NCI-H2081 (cell line): Measurements from ENCODE around the gene ARID3A.

Source experiments
- DNase-seq, 2 experiments: peaks; one replicate each; lab custom pipeline; 2025; lab: John Stamatoyannopoulos, UW

ARID3A gene

DNA sequence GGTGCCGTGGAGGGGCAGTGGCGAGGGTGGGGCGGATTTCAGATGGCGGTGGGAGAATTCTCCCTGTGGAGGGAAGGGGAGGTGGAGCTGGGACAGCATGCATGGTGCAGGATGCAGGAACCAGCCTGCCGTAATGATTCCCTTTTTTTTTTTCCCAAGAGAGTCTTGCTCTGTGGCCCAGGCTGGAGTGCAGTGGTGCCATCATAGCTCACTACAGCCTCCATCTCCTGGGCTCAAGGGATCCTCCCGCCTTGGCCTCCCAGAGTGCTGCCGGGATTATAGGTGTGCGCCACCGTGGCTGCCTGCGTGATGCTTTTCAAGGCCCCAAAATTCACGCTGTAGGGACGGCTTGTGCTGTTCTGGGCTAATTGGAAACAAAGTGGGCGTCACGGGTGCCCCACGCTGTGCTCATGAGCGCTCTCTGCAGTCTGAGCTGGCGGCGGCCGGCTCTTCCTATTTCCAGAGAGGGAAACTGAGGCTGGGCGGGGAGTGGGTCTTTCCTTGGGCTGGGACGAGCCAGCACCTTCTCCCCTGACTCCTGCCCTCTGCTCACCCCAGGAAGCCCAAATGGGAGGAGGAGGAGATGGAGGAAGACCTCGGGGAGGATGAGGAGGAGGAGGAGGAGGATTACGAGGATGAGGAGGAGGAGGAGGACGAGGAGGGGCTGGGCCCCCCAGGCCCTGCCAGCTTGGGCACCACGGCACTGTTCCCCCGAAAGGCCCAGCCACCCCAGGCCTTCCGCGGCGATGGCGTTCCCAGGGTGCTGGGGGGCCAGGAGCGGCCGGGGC, 6.2 kb downstream of the ARID3A start:
- DNase-seq = no peak

DNA sequence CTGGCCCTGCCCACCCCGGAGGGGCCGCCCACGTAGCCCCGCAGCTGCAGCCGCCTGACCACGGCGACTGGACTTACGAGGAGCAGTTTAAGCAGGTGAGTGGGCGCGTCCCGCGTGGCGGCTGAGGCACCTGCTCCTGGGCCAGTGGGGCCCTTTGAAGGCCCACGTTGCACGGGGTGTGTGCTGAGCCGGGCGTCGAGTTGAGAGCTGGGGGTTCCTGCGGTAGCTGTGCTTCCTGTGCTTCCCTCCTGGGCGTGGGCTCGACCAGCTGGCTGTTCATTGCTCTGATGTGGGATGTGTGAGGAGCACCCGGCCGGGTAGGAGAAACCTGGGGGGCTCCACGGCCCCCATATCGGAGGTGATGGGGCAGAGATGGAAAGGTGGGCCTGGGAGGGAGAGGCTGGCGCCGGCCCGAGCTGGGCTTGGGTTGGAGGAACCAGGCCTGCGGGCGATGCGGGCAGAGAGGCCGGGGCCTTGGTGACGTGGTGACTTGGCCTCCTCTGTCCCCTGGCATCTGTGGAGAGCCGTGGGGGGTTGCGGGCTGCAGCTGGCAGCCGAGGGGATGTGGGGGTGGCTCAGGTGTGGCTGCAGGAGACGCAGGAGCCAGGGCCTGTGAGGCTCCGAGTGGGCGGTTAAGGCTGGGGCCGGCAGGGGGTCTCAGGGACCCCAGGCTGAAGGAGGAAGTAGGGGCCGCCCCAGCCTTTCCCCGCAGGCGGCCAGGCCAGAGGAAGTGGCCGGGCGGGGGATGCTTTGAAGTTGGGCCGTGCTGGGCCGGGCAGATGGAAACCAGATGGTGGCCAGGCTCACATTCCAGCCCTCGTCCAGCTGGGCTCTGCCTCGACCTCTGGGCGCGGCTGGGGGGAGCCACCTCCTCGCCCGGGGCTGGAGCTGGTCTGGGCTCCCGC, 7.1 kb downstream of the ARID3A start:
- no peak for DNase-seq

DNA sequence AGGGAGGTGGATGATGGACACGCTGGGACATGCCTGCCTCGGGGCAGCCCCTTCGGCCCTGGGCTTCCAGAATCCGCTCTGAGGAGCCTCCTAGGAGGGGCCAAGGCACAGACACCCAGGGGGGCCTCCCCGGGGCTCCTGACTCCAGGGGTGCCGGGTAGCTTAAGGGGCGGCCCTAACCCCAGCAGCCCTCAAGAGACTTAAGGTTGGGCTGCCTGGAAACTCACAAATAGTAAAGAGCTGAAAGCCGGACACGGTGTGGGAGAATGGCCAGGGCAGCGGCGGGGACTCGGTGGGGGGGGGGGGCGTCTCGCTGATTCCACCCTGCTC, 7.7 kb downstream of the ARID3A start:
- DNase-seq = no peak

DNA sequence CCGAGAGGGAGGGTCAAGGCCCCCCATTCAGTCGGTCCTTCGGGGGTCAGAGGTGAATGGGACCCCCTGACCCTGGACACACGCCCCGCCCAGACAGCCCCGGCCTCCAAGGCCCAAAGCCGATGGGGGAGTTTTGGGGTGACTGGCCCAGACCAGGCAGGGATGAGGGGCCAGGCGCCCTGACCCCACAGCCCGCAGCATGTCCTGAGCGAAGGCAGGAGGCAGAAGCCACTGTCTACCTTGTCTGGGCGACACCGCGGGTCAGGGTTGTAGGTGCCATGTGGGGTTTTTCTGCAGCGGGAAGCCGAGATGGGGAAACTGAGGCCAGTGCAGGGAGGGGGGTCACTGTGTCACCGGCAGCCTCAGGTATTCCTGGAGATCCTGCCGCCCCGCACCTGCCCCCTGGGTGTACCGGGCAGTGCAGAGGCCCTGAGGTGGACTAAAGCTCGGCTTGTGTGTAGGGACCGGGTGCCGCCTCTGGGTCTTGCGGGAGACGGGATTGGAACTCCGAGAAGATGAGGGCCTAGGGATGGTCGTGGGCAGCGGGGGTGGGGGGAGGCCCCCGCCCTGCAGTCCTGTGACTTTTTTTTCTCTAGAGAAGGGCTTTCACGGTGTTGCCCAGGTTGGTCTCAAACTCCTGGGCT, 8.5 kb downstream of the ARID3A start:
- DNase-seq = no peak

DNA sequence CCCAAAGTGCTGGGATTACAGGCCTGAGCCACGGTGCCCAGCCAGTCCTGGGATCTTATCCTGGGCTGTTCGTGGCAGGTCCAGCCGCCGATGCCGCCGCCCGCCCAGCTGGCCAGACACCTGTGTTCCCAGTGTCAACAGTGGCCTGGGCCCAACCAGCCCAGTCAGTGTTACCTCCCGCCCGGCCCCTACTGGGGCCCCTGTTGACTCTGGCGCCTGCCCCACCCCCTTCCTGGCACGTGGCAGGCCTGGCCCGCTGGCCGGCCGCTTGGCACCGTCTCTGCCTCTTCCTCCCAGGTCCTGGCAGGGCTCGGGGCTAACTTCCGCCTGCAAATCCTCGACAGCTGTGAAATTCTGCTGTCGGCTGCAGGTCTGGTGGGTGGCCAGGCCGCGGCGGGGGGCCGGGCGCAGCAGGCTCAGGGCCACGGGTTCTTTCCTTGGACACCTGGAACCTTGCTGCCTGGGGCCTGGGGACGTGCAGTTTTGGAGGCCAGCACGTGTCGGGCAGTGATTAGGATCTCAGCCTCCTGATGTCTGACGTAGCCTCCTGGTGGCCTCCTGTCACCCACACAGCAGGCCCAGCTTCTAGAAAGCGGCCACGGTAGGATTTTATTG, 9.1 kb downstream of the ARID3A start:
- DNase-seq = peak; percentile 74 to 92

DNA sequence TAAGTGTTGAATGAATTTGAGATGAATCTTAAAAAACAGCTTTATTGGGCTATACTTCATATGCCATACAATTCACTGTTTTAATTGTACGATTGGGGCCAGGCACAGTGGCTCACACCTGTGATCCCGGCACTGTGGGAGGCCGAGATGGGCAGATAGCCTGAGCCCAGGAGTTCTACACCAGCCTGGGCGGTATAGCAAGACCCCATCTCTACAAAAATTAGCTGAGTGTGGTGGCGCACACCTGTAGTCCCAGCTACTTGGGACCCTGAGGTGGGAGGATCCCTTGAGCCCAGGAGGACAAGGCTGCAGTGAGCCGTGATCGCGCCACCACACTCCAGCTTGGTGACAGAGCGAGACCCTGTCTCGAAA, 10.3 kb downstream of the ARID3A start:
- DNase-seq = no peak

DNA sequence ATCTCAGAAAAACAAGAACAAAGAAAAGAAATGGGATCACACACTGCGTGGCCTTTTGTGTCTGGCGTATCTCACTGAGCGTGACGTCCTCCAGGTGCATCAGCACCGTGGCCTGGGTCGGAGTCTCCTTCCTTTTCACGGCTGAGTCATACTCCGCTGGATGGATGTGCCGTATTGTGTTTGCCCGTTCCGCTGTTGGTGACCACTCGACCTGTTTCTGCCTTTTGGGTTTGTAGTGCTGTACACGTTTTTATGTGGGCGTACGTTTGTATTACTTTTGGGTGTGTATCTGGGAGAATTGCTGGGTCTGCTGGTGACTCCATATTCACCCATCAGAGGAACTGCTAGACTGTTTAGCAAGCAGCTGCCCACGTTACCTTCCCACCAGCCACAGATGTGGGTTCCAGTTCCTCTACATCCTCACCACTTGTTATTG, 11.4 kb downstream of the ARID3A start:
- DNase-seq = no peak

DNA sequence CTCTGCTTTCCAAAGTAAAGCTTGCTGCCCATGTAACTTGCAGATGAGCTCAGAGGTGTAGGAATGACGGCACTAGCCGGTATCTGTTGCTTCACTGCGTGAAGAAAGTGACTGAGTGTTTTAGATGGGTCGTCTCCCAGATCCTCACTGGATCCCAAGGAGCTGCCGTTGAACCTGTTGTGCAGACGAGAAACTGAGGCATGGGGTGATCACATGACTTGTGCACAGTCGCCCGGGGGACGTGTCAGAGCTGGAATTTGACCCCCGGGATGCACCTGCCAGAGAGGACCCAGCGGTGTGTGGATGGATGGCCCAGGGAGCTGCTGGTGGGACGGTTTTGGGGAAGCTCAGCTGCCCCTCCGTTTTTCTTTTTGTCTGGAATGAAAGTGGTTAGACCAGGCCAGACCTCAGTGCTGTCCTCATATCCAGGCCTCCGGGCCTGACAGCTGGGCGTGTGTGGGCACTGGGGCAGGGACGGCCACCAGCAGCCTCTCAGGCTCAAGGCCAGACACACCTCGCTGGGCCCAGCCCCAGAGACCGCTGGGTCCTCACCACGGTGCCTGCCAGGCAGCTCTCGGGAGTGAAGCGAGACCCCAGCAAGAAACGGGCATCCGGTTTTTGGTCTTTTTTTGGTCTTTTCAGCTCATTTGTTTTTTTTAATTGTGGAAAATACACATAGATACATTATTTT, 12.5 kb downstream of the ARID3A start:
- DNase-seq = no peak

DNA sequence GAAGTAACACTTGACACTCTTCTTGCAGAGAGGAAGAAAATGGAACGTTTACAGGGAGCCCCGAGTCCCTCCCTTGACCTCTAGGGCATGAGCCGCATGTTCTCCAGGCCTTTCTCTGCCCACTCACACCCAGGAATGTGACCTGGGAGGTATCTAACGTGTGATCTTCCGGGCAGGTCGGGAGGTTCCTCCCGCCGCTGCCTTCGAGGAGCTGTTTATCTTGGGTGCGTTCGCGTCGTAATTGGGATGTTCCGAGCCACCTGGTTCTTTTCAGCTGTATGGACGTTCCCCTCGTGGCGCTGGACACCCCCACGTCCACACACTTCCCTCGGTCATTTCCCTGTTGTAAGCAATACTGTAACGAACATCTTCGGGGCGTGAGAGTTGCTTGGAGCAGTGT, 13.6 kb downstream of the ARID3A start:
- DNase-seq = no peak

DNA sequence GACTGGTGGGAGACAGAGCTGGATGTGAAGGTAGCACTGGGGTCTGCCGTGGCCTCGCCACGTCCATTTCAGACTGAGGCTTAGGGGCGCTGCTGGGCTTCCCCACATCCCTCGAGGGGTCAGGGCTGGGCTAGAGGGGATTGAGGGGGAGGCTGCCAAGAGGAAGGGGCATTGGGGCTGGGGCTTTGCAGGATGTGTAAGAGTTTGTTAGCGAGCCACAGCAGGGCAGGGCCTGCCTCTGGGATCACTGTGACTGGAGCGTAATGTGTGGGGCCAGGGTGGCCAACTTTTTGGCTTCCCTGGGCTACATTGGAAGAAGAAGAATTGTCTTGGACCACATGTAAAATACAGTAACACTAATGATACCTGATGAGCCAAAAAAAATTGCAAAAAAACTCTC, 14.1 kb downstream of the ARID3A start:
- no peak for DNase-seq

DNA sequence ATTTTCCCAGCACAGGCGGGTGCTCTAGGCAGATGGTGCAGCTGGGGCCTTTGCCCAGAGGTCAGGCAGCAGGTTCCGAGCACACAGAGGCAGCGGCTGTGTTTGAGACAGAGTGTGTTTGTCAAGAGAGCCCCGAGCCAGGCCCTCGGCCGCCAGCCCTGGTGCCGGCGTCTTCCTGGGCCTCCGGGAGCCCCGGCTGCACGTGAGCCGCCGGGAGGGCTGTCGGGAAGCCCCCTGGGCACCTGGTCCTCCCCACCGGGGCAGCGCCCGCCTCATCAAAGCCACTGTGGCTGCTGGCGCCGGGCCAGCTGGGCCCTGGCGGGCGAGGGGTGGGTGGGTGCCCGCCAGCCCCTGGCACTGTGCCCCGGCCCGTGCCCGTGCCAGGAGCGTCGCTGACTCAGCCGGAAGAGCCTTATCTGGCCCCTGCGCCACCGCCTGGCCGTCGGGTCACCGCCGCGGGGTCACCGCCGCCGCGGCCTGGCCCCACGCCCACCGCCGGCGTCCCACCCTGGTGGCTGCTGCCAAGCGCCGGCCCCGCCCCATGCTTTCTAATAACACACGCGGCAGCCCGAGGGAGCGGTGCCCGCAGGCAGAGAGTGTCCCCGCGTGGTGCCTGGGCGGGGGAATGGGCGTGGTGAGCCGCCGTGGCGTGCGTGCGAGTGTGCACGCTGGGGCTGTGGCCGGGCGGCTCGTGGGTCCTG, 14.9 kb downstream of the ARID3A start:
- peak; percentile 79 to 87 for DNase-seq

DNA sequence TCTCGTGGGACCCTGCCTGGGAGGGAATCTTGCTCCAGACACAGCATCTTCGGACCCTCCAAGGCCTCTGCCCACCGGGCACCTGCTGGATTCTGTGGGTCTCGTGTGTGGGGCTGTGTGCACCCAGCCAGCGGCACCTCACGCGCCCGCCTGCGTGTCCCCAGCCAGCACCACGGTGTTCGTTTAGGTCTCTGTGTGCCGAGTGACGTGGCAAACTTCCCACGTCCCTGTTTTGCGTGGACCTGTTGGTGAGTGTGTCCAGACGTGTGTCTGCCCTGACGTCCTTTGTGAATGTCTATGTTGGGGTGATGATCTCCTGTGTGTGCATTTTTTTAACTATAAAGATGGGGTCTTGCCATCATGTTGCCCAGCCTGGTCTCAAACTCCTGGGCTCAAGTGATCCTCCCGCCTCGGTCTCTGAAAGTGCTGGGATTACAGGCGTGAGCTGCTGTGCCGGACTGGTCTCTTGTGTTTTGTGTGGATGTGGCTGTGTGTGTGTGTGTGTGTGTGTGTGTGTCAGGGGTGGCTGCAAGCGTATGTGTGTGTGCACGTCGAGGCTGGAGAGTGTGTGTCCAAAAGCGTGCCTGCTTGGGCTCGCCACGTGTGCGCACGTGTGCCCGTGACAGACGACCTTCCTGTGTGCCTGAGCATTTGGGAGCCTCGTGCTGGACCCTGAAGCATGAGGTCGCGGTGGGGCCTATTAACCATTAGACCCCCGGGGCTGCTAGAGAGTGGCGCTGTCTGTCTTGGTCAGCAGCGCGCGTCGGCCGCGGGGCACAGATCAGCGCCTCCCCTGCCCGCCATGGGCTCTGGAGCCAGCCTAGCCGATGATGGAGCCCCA, 15.7 kb downstream of the ARID3A start:
- no peak for DNase-seq

DNA sequence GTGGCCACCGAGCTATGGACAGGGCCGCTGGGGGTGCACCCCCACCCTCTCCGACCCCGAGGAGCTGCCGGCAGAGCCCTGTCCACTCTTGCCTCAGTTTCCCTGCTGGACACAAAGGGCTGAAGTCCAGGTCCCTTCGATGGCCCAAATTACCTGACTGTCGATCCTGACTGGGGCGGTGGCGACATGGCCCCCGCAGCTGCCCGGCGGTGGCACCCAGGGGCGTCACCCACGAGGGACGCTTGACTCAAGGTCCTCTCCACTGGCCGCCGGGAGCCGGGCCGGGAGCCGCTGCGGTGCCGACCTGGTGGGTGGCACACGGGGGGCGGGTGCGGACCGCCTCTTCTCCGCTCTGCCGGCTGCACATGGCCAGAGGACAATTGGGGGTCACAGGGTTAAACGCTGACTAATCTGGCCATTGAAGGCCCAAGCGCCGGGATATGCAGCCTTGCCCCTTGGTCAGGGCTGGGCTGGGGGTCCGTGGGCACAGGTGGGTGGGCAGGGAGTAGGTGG, 16.4 kb downstream of the ARID3A start:
- DNase-seq = no peak

DNA sequence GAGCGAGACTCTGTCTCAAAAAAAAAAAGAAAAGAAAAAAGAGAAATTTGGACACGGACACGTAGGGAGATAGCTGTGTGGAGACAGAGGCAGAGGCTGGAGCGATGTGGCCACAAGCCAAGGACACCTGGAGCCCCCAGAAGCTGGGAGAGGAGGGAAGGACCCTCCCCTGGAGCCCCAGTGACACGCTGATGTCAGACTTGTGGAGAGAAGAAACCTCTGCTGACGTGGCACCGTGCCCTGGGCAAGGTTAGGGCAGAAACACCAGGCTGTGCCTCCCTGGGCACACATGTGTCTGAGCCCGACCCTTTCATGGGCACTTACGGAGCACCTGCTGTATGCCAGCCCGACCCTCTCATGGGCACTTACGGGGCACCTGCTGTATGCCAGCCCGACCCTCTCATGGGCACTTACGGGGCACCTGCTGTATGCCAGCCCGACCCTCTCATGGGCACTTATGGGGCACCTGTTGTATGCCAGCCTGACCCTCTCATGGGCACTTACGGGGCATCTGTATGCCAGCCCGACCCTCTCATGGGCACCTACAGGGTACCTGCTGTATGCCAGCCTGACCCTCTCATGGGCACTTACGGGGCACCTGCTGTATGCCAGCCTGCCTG, 17.8 kb downstream of the ARID3A start:
- no peak for DNase-seq

DNA sequence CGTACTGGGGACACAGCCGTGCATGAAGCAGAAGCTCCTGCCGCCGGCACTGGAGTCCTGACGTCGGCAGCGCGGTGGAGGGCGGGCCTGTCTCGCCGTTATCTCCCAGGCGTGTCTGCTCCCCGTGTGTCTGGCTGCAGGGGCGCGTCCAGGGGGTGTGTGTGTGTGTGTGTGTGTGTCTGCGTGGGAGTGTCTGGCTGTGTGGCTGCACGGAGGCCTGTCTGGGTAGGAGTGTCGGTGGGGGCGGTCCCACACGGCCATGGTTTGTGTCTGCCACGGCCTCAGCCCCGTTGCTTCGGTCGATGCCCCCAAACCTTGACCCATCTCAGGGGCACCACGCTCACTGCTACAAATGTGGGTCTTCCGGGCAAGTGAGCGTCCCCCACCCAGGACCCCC, 18.3 kb downstream of the ARID3A start:
- DNase-seq = no peak

DNA sequence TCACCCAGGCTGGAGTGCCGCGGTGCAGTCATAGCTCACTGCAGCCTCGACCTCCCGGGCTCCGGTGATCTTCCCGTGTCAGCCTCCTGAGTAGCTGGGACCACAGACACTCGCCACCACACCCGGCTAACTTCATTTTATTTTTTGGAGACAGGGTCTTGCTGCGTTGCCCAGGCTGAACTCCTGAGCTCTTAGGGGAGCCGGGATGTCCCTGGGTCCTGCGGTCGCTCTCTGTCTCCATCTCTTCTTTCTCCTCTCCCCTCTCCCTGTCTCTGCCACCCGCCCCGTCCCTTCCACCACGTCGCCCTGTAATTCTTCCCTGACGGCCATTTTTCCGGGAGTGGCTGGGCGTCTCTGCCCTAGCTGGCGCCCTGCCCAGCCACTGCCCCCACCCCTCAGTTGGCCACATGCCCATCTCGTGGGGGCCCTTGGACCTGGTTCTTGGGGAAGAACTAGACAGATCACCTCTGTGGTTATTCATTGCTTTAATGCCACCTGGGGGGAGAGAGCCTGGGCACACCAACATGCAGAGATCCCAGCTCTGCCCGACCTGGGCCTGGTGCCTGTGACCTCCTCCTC, 18.9 kb downstream of the ARID3A start:
- peak in 1 of 2 experiments; percentile 13 for DNase-seq

DNA sequence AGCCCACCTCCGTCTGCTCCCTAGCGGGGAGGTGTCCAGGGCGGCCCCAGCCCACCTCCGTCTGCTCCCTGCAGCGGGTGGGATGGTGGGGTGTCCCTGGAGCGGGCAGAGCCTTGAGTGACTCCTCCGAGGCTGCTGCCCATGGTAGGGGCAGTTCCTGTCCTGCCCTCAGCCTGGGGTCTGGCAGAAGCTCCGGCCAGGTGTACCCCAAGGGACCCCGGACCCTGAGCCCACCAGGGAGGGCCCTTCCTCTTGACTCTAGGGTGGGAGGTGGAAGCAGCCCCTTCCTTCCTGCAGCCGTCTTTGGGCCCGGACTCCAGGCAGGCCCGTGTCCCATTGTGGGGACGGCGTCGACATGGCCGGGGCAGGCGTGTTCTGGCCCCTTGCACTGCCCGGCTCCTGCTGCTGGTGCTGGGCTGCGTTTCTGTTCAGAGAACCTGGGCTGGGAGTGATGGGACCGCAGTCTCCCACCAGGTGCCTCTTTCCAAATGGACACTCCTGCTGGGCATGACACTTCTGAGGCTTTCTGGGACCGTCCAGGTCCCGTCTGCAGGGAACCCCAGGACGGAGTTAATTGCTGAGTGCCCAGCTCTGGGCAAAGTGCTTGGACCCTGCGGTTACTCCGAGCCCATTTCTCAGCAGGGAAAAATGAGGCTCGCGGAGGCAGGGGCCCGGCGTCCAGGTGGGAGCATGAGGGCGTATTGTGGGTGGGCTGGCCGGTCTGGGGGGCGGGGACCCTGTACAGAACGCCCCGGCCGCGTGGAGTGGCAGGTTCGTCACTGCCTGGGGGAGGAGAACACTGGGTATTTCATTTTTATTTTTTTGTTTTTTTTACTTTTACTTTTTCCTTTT, 19.8 kb downstream of the ARID3A start:
- DNase-seq = no peak

DNA sequence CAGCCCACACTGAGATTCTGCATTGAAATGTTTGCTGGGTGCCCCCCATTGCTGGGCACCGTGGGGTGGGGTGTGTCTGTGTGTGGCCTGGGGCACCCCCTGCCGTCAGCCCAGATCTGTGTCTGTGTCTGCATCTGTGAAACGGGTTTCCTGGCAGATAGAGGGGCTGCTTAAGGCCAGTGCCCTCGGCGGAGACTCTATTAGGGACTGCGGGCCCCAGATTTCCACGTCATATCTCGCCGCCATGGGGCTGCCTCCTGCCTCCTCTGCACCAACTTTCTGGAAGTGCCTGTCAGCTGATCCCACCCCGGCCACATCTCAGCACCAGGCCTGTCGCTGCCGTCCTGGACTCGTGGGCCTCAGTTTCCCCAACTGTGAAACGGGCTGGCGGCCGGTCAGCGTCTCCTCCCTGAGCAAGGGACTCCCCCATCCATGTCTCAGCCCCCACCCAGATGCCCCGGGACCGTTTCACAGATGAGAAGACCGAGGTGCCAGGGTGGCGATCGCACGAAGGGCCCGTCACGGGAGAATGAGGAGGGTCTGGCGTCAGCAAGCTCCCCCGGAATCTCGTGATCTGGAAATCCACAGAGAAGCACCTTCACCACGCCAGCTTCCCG, 21.4 kb downstream of the ARID3A start:
- no peak for DNase-seq
